PC-3 (cell line): ENCODE measurements around the gene UBR4. TPM values are rescaled to one million over a fixed set of nuclear protein-coding genes. Genes with fewer than 3 reads are reported as not detected.

ENCODE experiments used
- ATAC-seq: fragments of 200-7000 bp; cut with Tn5 transposase; 2 replicates; pipeline ENCODE4 v1.9.1; 2020; ENCODE audit warnings: mild to moderate bottlenecking, moderate library complexity
- BruUV-seq: library from RNA; stranded (reverse); fragments of 400-500 nt; replicated peaks from 2 replicates; lab custom pipeline; 2021; lab: Mats Ljungman, UMichigan
- CTCF ChIA-PET: fragments of 300-600 bp; sonication (Branson Sonifier 250); formaldehyde crosslinking; loops from one replicate; lab custom pipeline; 2022; ENCODE audit warnings: antibody characterized with exemption; lab: Charles Lee
- POLR2A ChIA-PET: fragments of 300-600 bp; sonication (Branson Sonifier 250); formaldehyde crosslinking; loops from one replicate; lab custom pipeline; 2022; ENCODE audit warnings: antibody characterized with exemption; ENCODE audit not compliant: unreplicated experiment; lab: Charles Lee
- DNase-seq: peaks from one replicate; pipeline ENCODE4 v3.0.0-alpha.2; 2015
- H2AFZ ChIP-seq: fragments of 300-600 bp; sonication (generic); 2 replicates; pipeline ENCODE4 v1.6.0; 2016; ENCODE audit warnings: antibody characterized with exemption, low read length
- H3F3A ChIP-seq: fragments of 300-600 bp; sonication (generic); one replicate; pipeline ENCODE4 v1.6.0; 2017; ENCODE audit warnings: antibody characterized with exemption, low read length, control low read depth, mild to moderate bottlenecking; ENCODE audit not compliant: unreplicated experiment
- H3K27ac ChIP-seq: fragments of 300-600 bp; sonication (generic); 2 replicates; pipeline ENCODE4 v1.5.1; 2016; ENCODE audit warnings: mild to moderate bottlenecking, low read length
- H3K27me3 ChIP-seq: fragments of 300-600 bp; sonication (generic); 2 replicates; pipeline ENCODE4 v1.6.1; 2016; ENCODE audit warnings: low read length, mixed read lengths
- H3K36me3 ChIP-seq: fragments of 300-600 bp; sonication (generic); 2 replicates; pipeline ENCODE4 v1.6.1; 2016; ENCODE audit warnings: low read depth, mixed run types, low read length, mixed read lengths
- H3K4me1 ChIP-seq: fragments of 300-600 bp; sonication (generic); 2 replicates; pipeline ENCODE4 v1.5.1; 2016; ENCODE audit warnings: low read length; ENCODE audit not compliant: insufficient read depth
- H3K4me2 ChIP-seq: fragments of 300-600 bp; sonication (generic); 2 replicates; pipeline ENCODE4 v1.6.0; 2016; ENCODE audit warnings: low read length
- H3K4me3 ChIP-seq: fragments of 300-600 bp; sonication (generic); 2 replicates; pipeline ENCODE4 v1.5.1; 2016; ENCODE audit warnings: mild to moderate bottlenecking, low read length, mixed read lengths
- H3K79me2 ChIP-seq: fragments of 300-600 bp; sonication (generic); 2 replicates; pipeline ENCODE4 v1.6.1; 2017; ENCODE audit warnings: low read length, mixed read lengths
- H3K9ac ChIP-seq: fragments of 300-600 bp; sonication (generic); 2 replicates; pipeline ENCODE4 v1.6.0; 2016; ENCODE audit warnings: mild to moderate bottlenecking, low read length
- H3K9me2 ChIP-seq: fragments of 300-600 bp; sonication (generic); replicated peaks from 2 replicates; pipeline ENCODE4 v1.6.1; 2016; ENCODE audit warnings: mixed run types, low read length, mixed read lengths
- H3K9me3 ChIP-seq: fragments of 300-600 bp; sonication (generic); 2 replicates; pipeline ENCODE4 v1.6.1; 2016; ENCODE audit warnings: low read length, mixed read lengths
- H4K20me1 ChIP-seq: fragments of 300-600 bp; sonication (generic); 2 replicates; pipeline ENCODE4 v1.6.1; 2016; ENCODE audit warnings: low read length, mixed read lengths
- CTCF ChIP-seq: fragments of 300-600 bp; sonication (generic); conservative IDR thresholded peaks from 2 replicates; pipeline ENCODE4 v1.5.1; 2017; ENCODE audit warnings: antibody characterized with exemption, low read depth, mild to moderate bottlenecking, low read length
- EZH2 ChIP-seq: fragments of 300-600 bp; sonication (generic); IDR thresholded peaks from one replicate; pipeline ENCODE4 v1.6.1; 2017; ENCODE audit warnings: antibody characterized with exemption, mild to moderate bottlenecking, low read length; ENCODE audit not compliant: unreplicated experiment
- EZH2phosphoT487 ChIP-seq: fragments of 300-600 bp; sonication (generic); IDR thresholded peaks from 2 replicates; pipeline ENCODE4 v1.6.1; 2018; ENCODE audit warnings: mild to moderate bottlenecking, antibody characterized with exemption, low read length, borderline replicate concordance
- intact Hi-C: fragments of 100-400 bp; cut with micrococcal nuclease; formaldehyde crosslinking; loops from 2 replicates; pipeline ENCODE4 v1.9.0; 2023
- total RNA-seq: library from RNA; depleted of rRNA; stranded (reverse); fragments of >200 nt; gene quantifications from 2 replicates; pipeline ENCODE4 v1.2.3, GENCODE V29; 2014

UBR4 gene
- total RNA-seq, 1 experiment from 2014 or later, result 141 TPM

- Histone ChIP-seq H3K9me2 (no peaks in the 10 kb centered on the region), H3K27ac (no peak overlapping the region), H2AFZ (no peak overlapping the region), H3K4me3 (no peak overlapping the region), H3K9me3 (no peaks in the 10 kb centered on the region), H4K20me1 (no peaks in the 10 kb centered on the region), H3K4me1 (no peaks in the 10 kb centered on the region), H3K9ac (no peak overlapping the region), H3F3A (no peaks in the 10 kb centered on the region), H3K4me2 (no peak overlapping the region), H3K36me3 (no peaks in the 10 kb centered on the region), H3K79me2 (no peaks in the 10 kb centered on the region), H3K27me3 (no peaks in the 10 kb centered on the region)
- no peak for TF ChIP-seq EZH2phosphoT487
- no peak for TF ChIP-seq CTCF
- TF ChIP-seq EZH2, result no peak
- no peak for DNase-seq
- no peak for ATAC-seq
- ChIA-PET CTCF (interaction anchor here (0.5 kb wide), 1 partner anchor 145 kb away, joined by 3 read pairs; no protein-coding TSS in a partner anchor), POLR2A (no interaction called here)
- intact Hi-C loops, result no loop called here
- no TSS peak for BruUV-seq
Observed at GRCh38 chr1:19059773-19060172, 150.3 kb downstream of the UBR4 start.

- Histone ChIP-seq H3K9ac (no peak overlapping the region), H3K79me2 (no peaks in the 10 kb centered on the region), H3K4me1 (no peaks in the 10 kb centered on the region), H3K9me3 (no peaks in the 10 kb centered on the region), H3K4me2 (no peak overlapping the region), H2AFZ (no peak overlapping the region), H3K9me2 (no peaks in the 10 kb centered on the region), H3K36me3 (no peaks in the 10 kb centered on the region), H3F3A (no peaks in the 10 kb centered on the region), H3K27ac (no peak overlapping the region), H3K27me3 (no peaks in the 10 kb centered on the region), H4K20me1 (no peaks in the 10 kb centered on the region), H3K4me3 (no peak overlapping the region)
- ChIA-PET POLR2A (no interaction called here), CTCF (no interaction called here)
- TF ChIP-seq EZH2 (no peak), EZH2phosphoT487 (no peak), CTCF (no peak)
- intact Hi-C loops, result no loop called here
- no peak for ATAC-seq
- no peak for DNase-seq
- no TSS peak for BruUV-seq
Observed at GRCh38 chr1:19058476-19058797, 151.6 kb downstream of the UBR4 start.

GRCh38 chr1:19057784-19058475 is 152.1 kb downstream of the UBR4 start:
- no peaks in the 10 kb centered on the region for H3K4me1 ChIP-seq
- POLR2A ChIA-PET, result no interaction called here
- no peaks in the 10 kb centered on the region for H3K36me3 ChIP-seq
- no peak for DNase-seq
- no peak overlapping the region for H2AFZ ChIP-seq
- H3K9me2 ChIP-seq, result no peaks in the 10 kb centered on the region
- no peak overlapping the region for H3K4me2 ChIP-seq
- no TSS peak for BruUV-seq
- no peaks in the 10 kb centered on the region for H3K9me3 ChIP-seq
- no peaks in the 10 kb centered on the region for H4K20me1 ChIP-seq
- no peak overlapping the region for H3K9ac ChIP-seq
- no peaks in the 10 kb centered on the region for H3F3A ChIP-seq
- ATAC-seq, result no peak
- no peaks in the 10 kb centered on the region for H3K27me3 ChIP-seq
- H3K27ac ChIP-seq, result no peak overlapping the region
- no peak overlapping the region for H3K4me3 ChIP-seq
- H3K79me2 ChIP-seq, result no peaks in the 10 kb centered on the region
- intact Hi-C loops, result no loop called here
- no peak for TF ChIP-seq EZH2phosphoT487
- TF ChIP-seq CTCF, result no peak
- no peak for TF ChIP-seq EZH2
- CTCF ChIA-PET, result no interaction called here
